Ovary (tissue), 3 donors: ENCODE measurements around the gene LEFTY2.

Source experiments
- POLR2A ChIP-seq: fragments of 450-650 bp; IDR thresholded peaks from one replicate; pipeline ENCODE4 v1.6.1; 2017; ENCODE audit warnings: antibody characterized with exemption, mild to moderate bottlenecking, moderate library complexity
- TF ChIP-seq, protein P1 (sequence below), 3 donors: fragments of 450-650 bp in 2 of 3; fragments of 200-600 bp in 1 of 3; IDR thresholded peaks; one replicate each; pipeline versions ENCODE4 v1.5.1 to v1.8.0; 2016 to 2022; ENCODE audit warnings: antibody characterized with exemption in 3 of 3, mild to moderate bottlenecking in 1 of 3
- donor health status: DM: no; HTN: no; CAD: no.

DNA sequence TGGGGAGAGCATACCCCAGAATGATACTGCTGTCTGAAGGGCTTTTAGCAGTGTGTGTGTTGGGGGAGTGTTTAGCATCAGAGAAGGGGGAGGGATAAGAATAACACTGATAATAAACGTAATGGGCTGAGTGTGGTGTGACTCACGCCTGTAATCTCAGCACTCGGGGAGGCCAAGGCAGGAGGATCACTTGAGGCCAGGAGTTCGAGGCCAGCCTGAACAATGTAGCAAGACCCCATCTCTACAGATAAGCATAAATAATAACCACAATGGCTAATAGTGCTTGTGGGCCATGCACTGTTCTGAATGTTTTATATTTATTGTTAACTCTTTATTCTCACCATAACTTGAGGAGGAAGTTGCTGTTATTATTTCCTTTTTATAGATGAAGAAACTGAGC is 2.6 kb upstream of the LEFTY2 start:
- TF ChIP-seq, protein P1, sequence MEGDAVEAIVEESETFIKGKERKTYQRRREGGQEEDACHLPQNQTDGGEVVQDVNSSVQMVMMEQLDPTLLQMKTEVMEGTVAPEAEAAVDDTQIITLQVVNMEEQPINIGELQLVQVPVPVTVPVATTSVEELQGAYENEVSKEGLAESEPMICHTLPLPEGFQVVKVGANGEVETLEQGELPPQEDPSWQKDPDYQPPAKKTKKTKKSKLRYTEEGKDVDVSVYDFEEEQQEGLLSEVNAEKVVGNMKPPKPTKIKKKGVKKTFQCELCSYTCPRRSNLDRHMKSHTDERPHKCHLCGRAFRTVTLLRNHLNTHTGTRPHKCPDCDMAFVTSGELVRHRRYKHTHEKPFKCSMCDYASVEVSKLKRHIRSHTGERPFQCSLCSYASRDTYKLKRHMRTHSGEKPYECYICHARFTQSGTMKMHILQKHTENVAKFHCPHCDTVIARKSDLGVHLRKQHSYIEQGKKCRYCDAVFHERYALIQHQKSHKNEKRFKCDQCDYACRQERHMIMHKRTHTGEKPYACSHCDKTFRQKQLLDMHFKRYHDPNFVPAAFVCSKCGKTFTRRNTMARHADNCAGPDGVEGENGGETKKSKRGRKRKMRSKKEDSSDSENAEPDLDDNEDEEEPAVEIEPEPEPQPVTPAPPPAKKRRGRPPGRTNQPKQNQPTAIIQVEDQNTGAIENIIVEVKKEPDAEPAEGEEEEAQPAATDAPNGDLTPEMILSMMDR (IDR thresholded peaks at IDR 0.05), result no peak
- TF ChIP-seq POLR2A, result no peak
